GM12864 (cell line): ENCODE results near the gene KLF14.

Experiments used
- DNase-seq: peaks from one replicate; pipeline ENCODE4 v3.0.0-alpha.2; 2011; ENCODE audit warnings: low read depth
- H3K4me3 ChIP-seq: 2 replicates; pipeline ENCODE4 v1.5.1; 2011; ENCODE audit warnings: mild to moderate bottlenecking, low read depth, low read length, control low read depth
- CTCF ChIP-seq: IDR thresholded peaks from 2 replicates; pipeline ENCODE4 v1.5.1; 2011; ENCODE audit warnings: low read depth, mild to moderate bottlenecking, moderate library complexity, low read length, control low read depth, inconsistent platforms; ENCODE audit errors: missing control alignments

Gene KLF14

GRCh38 chr7:130708766-130709165 lies 25.2 kb downstream of the KLF14 start:
- no peak for TF ChIP-seq CTCF

GRCh38 chr7:130708001-130708400 lies 26.0 kb downstream of the KLF14 start:
- no peak for TF ChIP-seq CTCF
- DNase-seq, result no peak
- H3K4me3 ChIP-seq, result no peak overlapping the region

More at GRCh38 chr7:130708766-130709165, 25.2 kb downstream of the KLF14 start:
- DNase-seq, result no peak
- no peak overlapping the region for H3K4me3 ChIP-seq

DNA sequence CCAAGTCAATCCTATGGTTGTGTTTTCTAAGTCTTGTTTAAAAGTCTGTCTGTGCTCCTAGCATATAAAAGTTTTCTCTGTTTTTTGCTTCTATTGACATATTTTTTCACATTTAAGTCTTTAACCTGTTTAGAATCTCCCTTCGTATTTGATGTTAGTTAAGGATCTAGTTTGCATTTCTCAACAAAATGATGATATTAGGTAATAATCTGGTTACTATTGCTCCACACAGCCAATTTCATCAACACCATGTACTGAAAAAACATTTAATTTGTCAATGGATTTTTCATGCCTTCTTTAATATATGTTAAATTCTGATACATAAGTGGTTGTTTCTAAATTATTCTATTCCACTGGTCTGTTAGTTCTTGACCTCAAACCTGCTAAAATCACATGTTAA lies 30.2 kb downstream of the KLF14 start:
- DNase-seq, result no peak
- no peak for TF ChIP-seq CTCF
- no peak overlapping the region for H3K4me3 ChIP-seq

DNA sequence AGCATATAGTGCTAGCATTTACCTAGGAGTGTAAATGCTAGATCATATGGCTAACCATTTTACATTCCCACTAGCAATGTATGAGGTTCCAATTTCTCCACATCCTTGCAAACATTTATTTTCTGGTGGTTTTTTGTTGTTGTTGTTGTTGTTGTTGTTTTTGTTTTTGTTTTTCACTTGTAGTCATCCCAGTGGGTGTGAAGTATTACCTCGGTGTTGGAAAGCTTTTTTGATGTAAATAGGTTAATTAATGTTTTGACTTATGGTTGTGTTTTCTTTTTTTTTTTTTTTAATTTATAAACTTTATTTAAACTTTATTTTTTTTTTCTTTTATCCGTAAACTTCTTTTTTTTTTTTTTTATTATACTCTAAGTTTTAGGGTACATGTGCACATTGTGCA lies 32.4 kb downstream of the KLF14 start:
- no peak for DNase-seq
- no peak overlapping the region for H3K4me3 ChIP-seq
- TF ChIP-seq CTCF, result no peak

GRCh38 chr7:130700760-130701159 lies 33.2 kb downstream of the KLF14 start:
- no peak for TF ChIP-seq CTCF
- DNase-seq, result no peak
- H3K4me3 ChIP-seq, result no peak overlapping the region

- H3K4me3 ChIP-seq, result no peak overlapping the region
- no peak for TF ChIP-seq CTCF
- DNase-seq, result no peak
Observed at GRCh38 chr7:130699686-130700085, 34.3 kb downstream of the KLF14 start.

DNA sequence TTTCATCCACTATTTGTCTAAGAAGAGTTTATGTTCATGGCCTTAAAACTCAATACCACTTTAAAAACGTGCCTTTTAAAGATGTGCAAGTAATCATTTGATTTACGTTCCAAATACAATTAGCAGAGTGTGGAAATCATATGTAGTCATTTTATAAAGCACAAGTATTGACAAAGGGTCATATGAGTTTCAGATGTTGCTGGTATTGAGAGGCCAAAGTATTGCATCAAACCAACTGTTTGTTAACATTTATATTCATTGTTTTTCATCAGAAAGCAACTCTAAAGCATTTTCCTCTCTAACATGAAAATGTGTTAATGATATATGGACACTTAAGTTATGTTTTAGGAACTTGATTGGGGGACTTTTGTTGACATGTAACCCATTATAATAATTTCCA lies 36.2 kb downstream of the KLF14 start:
- H3K4me3 ChIP-seq, result no peak overlapping the region
- DNase-seq, result no peak
- TF ChIP-seq CTCF, result no peak
